SU-DHL-6 (cell line): Measurements from ENCODE around the gene KLHL29.

Experiments used
- CTCF ChIP-seq: fragments of 200-600 bp; sonication (generic); IDR thresholded peaks from one replicate; pipeline ENCODE4 v1.5.1; 2017; ENCODE audit warnings: antibody characterized with exemption, mild to moderate bottlenecking, low read length, moderate library complexity; ENCODE audit not compliant: insufficient read depth, poor library complexity, severe bottlenecking
- EZH2phosphoT487 ChIP-seq: fragments of 200-600 bp; sonication (generic), shearing (Covaris generic); conservative IDR thresholded peaks from 2 replicates; pipeline ENCODE4 v1.6.1; 2018; ENCODE audit warnings: mild to moderate bottlenecking, antibody characterized with exemption, low read length, moderate library complexity, mixed read lengths

- no peak for TF ChIP-seq CTCF
- no peak for TF ChIP-seq EZH2phosphoT487
Measured at GRCh38 chr2:23563673-23564614, 179.0 kb downstream of the KLHL29 start.
